ENCODE results near the gene LRFN4. TPM values are rescaled to one million over a fixed set of nuclear protein-coding genes. Genes with fewer than 3 reads are reported as not detected.

Gene LRFN4
- total and polyA plus RNA-seq, 2 of the 13 experiments (the other 11 are each of a cell fraction or from before 2014, with no cell fraction given): 1.3 to 6.8 TPM

- TF ChIP-seq, protein P1, sequence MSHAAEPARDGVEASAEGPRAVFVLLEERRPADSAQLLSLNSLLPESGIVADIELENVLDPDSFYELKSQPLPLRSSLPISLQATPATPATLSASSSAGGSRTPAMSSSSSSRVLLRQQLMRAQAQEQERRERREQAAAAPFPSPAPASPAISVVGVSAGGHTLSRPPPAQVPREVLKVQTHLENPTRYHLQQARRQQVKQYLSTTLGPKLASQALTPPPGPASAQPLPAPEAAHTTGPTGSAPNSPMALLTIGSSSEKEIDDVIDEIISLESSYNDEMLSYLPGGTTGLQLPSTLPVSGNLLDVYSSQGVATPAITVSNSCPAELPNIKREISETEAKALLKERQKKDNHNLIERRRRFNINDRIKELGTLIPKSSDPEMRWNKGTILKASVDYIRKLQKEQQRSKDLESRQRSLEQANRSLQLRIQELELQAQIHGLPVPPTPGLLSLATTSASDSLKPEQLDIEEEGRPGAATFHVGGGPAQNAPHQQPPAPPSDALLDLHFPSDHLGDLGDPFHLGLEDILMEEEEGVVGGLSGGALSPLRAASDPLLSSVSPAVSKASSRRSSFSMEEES (CRISPR knock-in tag; IDR thresholded peaks at IDR 0.05): no peak
- TF ChIP-seq ERF (CRISPR knock-in tag; IDR thresholded peaks at IDR 0.05) (no peak), PRMT3 (CRISPR knock-in tag; IDR thresholded peaks at IDR 0.05; ENCODE audit: borderline replicate concordance, low read depth) (no peak), HNRNPK (IDR thresholded peaks at IDR 0.05; ENCODE audit: low read depth, low read length, poor library complexity, severe bottlenecking) (no peak), AHDC1 (CRISPR knock-in tag; IDR thresholded peaks at IDR 0.05; ENCODE audit: borderline replicate concordance) (no peak), CEBPG (CRISPR knock-in tag; IDR thresholded peaks at IDR 0.05) (no peak), MLLT10 (CRISPR knock-in tag; IDR thresholded peaks at IDR 0.05) (no peak), ESRRA (CRISPR knock-in tag; IDR thresholded peaks at IDR 0.05; ENCODE audit: low read depth) (no peak), HNRNPH1 (optimal IDR thresholded peaks at IDR 0.05; ENCODE audit: low read depth, low read length) (peak; percentile 38), SP2 (CRISPR knock-in tag; IDR thresholded peaks at IDR 0.05) (no peak), ZNF691 (CRISPR knock-in tag; IDR thresholded peaks at IDR 0.05; ENCODE audit: borderline replicate concordance, low read depth) (no peak; the same call in 1 of the 2 replicates), ZNF546 (CRISPR knock-in tag; conservative IDR thresholded peaks at IDR 0.05) (peak; percentile 33; the same call in 1 of the 2 replicates)
- TF ChIP-seq, protein P2, sequence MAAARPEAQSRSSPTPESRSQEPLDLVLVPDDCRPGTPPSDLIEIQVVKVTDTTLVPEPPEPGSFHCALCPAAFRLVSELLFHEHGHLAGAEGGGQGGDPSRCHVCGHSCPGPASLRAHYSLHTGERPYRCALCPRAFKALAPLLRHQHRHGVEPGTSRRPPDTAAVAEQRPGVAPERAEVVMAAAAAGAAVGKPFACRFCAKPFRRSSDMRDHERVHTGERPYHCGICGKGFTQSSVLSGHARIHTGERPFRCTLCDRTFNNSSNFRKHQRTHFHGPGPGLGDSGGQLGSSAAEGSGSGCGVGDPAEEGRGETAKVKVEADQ (CRISPR knock-in tag; IDR thresholded peaks at IDR 0.05; ENCODE audit: borderline replicate concordance): no peak; the same call in 1 of the 2 replicates
- TF ChIP-seq, protein P3, sequence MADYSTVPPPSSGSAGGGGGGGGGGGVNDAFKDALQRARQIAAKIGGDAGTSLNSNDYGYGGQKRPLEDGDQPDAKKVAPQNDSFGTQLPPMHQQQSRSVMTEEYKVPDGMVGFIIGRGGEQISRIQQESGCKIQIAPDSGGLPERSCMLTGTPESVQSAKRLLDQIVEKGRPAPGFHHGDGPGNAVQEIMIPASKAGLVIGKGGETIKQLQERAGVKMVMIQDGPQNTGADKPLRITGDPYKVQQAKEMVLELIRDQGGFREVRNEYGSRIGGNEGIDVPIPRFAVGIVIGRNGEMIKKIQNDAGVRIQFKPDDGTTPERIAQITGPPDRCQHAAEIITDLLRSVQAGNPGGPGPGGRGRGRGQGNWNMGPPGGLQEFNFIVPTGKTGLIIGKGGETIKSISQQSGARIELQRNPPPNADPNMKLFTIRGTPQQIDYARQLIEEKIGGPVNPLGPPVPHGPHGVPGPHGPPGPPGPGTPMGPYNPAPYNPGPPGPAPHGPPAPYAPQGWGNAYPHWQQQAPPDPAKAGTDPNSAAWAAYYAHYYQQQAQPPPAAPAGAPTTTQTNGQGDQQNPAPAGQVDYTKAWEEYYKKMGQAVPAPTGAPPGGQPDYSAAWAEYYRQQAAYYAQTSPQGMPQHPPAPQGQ (CRISPR knock-in tag; IDR thresholded peaks at IDR 0.05; ENCODE audit: borderline replicate concordance): no peak
- TF ChIP-seq, protein P4, sequence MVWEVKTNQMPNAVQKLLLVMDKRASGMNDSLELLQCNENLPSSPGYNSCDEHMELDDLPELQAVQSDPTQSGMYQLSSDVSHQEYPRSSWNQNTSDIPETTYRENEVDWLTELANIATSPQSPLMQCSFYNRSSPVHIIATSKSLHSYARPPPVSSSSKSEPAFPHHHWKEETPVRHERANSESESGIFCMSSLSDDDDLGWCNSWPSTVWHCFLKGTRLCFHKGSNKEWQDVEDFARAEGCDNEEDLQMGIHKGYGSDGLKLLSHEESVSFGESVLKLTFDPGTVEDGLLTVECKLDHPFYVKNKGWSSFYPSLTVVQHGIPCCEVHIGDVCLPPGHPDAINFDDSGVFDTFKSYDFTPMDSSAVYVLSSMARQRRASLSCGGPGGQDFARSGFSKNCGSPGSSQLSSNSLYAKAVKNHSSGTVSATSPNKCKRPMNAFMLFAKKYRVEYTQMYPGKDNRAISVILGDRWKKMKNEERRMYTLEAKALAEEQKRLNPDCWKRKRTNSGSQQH (CRISPR knock-in tag; IDR thresholded peaks at IDR 0.05; ENCODE audit: low read depth): no peak
These were observed 12.9 kb upstream of the LRFN4 start (continued) for GRCh38 chr11:66843776-66844495.
